ENCODE results near the gene ATP10D. TPM values are rescaled to one million over a fixed set of nuclear protein-coding genes. Genes with fewer than 3 reads are reported as not detected.
"Not testable (repeated sequence)": the region's sequence is repeated elsewhere in the genome, so short reads cannot be mapped to it uniquely, and the experiment has no call there.

Gene ATP10D
- total RNA-seq, 1 donor from 2014 or later = 49.0 TPM

- H3K4me1 Mint-ChIP-seq (ENCODE audit: low read depth) = peaks cover 68% of the 10 kb centered on the region
These were observed 41.2 kb downstream of the ATP10D start for GRCh38 chr4:47526281-47526680.

GRCh38 chr4:47528646-47529045 lies 43.6 kb downstream of the ATP10D start:
- Mint-ChIP-seq H3K9me3 (ENCODE audit: low read depth) (peaks cover 19% of the 10 kb centered on the region), H3K27ac (ENCODE audit: unreplicated experiment) (peak overlapping the region; percentile 80), H3K4me1 (ENCODE audit: low read depth) (peaks cover 81% of the 10 kb centered on the region), H3K36me3 (ENCODE audit: low read depth) (peaks cover 39% of the 10 kb centered on the region)
- DNase-seq (ENCODE audit: low spot score); H3K4me3 Mint-ChIP-seq (ENCODE audit: unreplicated experiment); H3K27me3 Mint-ChIP-seq (ENCODE audit: low read depth): not testable (repeated sequence)

More at GRCh38 chr4:47526281-47526680, 41.2 kb downstream of the ATP10D start:
- no peak for DNase-seq (ENCODE audit: low spot score)
- TF ChIP-seq CTCF (IDR thresholded peaks at IDR 0.05) = no peak
- Mint-ChIP-seq H3K4me3 (ENCODE audit: unreplicated experiment) (no peak overlapping the region), H3K9me3 (ENCODE audit: low read depth) (peaks cover 19% of the 10 kb centered on the region), H3K36me3 (ENCODE audit: low read depth) (peaks cover 42% of the 10 kb centered on the region), H3K27ac (ENCODE audit: unreplicated experiment) (peak overlapping the region; percentile 95), H3K27me3 (ENCODE audit: low read depth) (no peaks in the 10 kb centered on the region)

GRCh38 chr4:47530801-47531200 lies 45.7 kb downstream of the ATP10D start:
- TF ChIP-seq CTCF (IDR thresholded peaks at IDR 0.05) = no peak
- Mint-ChIP-seq H3K9me3 (ENCODE audit: low read depth) (peaks cover 25% of the 10 kb centered on the region), H3K27me3 (ENCODE audit: low read depth) (no peaks in the 10 kb centered on the region), H3K27ac (ENCODE audit: unreplicated experiment) (peak overlapping the region; percentile 90), H3K36me3 (ENCODE audit: low read depth) (peaks cover 48% of the 10 kb centered on the region), H3K4me3 (ENCODE audit: unreplicated experiment) (no peak overlapping the region), H3K4me1 (ENCODE audit: low read depth) (peaks cover 70% of the 10 kb centered on the region)
- DNase-seq (ENCODE audit: low spot score) = no peak

- no peak overlapping the region for H3K4me3 Mint-ChIP-seq (ENCODE audit: unreplicated experiment)
- no peak for TF ChIP-seq CTCF (IDR thresholded peaks at IDR 0.05)
- DNase-seq (ENCODE audit: low spot score) = no peak
- H3K27me3 Mint-ChIP-seq (ENCODE audit: low read depth) = no peaks in the 10 kb centered on the region
- peaks cover 65% of the 10 kb centered on the region for H3K4me1 Mint-ChIP-seq (ENCODE audit: low read depth)
- peak overlapping the region; percentile 90 for H3K27ac Mint-ChIP-seq (ENCODE audit: unreplicated experiment)
- peaks cover 25% of the 10 kb centered on the region for H3K9me3 Mint-ChIP-seq (ENCODE audit: low read depth)
- H3K36me3 Mint-ChIP-seq (ENCODE audit: low read depth) = peaks cover 52% of the 10 kb centered on the region
These were observed 46.3 kb downstream of the ATP10D start for GRCh38 chr4:47531241-47531953.

- Mint-ChIP-seq H3K4me1 (ENCODE audit: low read depth) (peaks cover 64% of the 10 kb centered on the region), H3K4me3 (ENCODE audit: unreplicated experiment) (no peak overlapping the region), H3K9me3 (ENCODE audit: low read depth) (peaks cover 25% of the 10 kb centered on the region), H3K36me3 (ENCODE audit: low read depth) (peaks cover 49% of the 10 kb centered on the region), H3K27ac (ENCODE audit: unreplicated experiment) (peak overlapping the region; percentile 90), H3K27me3 (ENCODE audit: low read depth) (no peaks in the 10 kb centered on the region)
- no peak for TF ChIP-seq CTCF (IDR thresholded peaks at IDR 0.05)
- no peak for DNase-seq (ENCODE audit: low spot score)
These were observed 46.9 kb downstream of the ATP10D start for GRCh38 chr4:47531954-47532321.

- H3K9me3 Mint-ChIP-seq (ENCODE audit: low read depth) = peaks cover 25% of the 10 kb centered on the region
- H3K4me3 Mint-ChIP-seq (ENCODE audit: unreplicated experiment) = no peak overlapping the region
- H3K36me3 Mint-ChIP-seq (ENCODE audit: low read depth) = peaks cover 48% of the 10 kb centered on the region
- peak overlapping the region; percentile 90 for H3K27ac Mint-ChIP-seq (ENCODE audit: unreplicated experiment)
- no peak for TF ChIP-seq CTCF (IDR thresholded peaks at IDR 0.05)
- peaks cover 64% of the 10 kb centered on the region for H3K4me1 Mint-ChIP-seq (ENCODE audit: low read depth)
- DNase-seq (ENCODE audit: low spot score) = no peak
- no peaks in the 10 kb centered on the region for H3K27me3 Mint-ChIP-seq (ENCODE audit: low read depth)
These were observed 47.6 kb downstream of the ATP10D start for GRCh38 chr4:47532658-47533057.

Data from chondrocyte (in vitro differentiated cells).